Liver (tissue), 9 donors: Measurements from ENCODE around the gene LRRC7. TPM values are rescaled to one million over a fixed set of nuclear protein-coding genes. Genes with fewer than 3 reads are reported as not detected.

ENCODE experiments used
- DNase-seq: peaks from one replicate; pipeline ENCODE4 v3.0.0-alpha.2; 2017; ENCODE audit warnings: low spot score
- H3K27ac ChIP-seq, 2 donors: one replicate each; pipeline ENCODE4 v1.7.0; 2013; ENCODE audit warnings: inconsistent platforms in 2 of 2, low read length in 2 of 2, control low read depth in 1 of 2, low read depth in 1 of 2, mild to moderate bottlenecking in 1 of 2
- H3K27me3 ChIP-seq, 4 donors: one replicate each; pipeline versions ENCODE4 v1.6.1 to v1.7.0; 2013; ENCODE audit warnings: low read length in 3 of 4, inconsistent platforms in 1 of 4, mild to moderate bottlenecking in 1 of 4, moderate library complexity in 1 of 4; ENCODE audit not compliant: control insufficient read depth in 4 of 4, insufficient read depth in 4 of 4
- H3K36me3 ChIP-seq, 4 donors: one replicate each; pipeline versions ENCODE4 v1.6.1 to v1.7.0; 2013; ENCODE audit warnings: low read length in 3 of 4, mild to moderate bottlenecking in 3 of 4, low read depth in 1 of 4, moderate library complexity in 1 of 4; ENCODE audit not compliant: control insufficient read depth in 4 of 4, insufficient read depth in 3 of 4
- H3K4me1 ChIP-seq, 4 donors: one replicate each; pipeline versions ENCODE4 v1.6.1 to v1.7.0; 2013; ENCODE audit warnings: low read length in 3 of 4, mild to moderate bottlenecking in 3 of 4, moderate library complexity in 1 of 4; ENCODE audit not compliant: control insufficient read depth in 4 of 4, insufficient read depth in 4 of 4
- H3K4me3 ChIP-seq, 3 donors: one replicate each; pipeline versions ENCODE4 v1.6.1 to v1.7.0; 2013; ENCODE audit warnings: low read length in 3 of 3, control low read depth in 1 of 3, low read depth in 1 of 3, mild to moderate bottlenecking in 1 of 3
- H3K9ac ChIP-seq, 2 donors: one replicate each; pipeline ENCODE4 v1.7.0; 2013; ENCODE audit warnings: low read length in 2 of 2, mild to moderate bottlenecking in 2 of 2, moderate library complexity in 2 of 2, control low read depth in 1 of 2, low read depth in 1 of 2
- H3K9me3 ChIP-seq, 4 donors: one replicate each; pipeline versions ENCODE4 v1.6.1 to v1.7.0; 2013; ENCODE audit warnings: low read length in 3 of 4; ENCODE audit not compliant: control insufficient read depth in 4 of 4
- EGR1 ChIP-seq, 2 donors: IDR thresholded peaks; 2 replicates each; pipeline ENCODE4 v1.6.1; 2016 to 2018; ENCODE audit warnings: antibody characterized with exemption in 2 of 2, low read depth in 2 of 2
- FOXA1 ChIP-seq: IDR thresholded peaks from 2 replicates; pipeline ENCODE4 v1.6.1; 2016; ENCODE audit warnings: antibody characterized with exemption
- FOXA2 ChIP-seq: IDR thresholded peaks from 2 replicates; pipeline ENCODE4 v1.6.1; 2016; ENCODE audit warnings: antibody characterized with exemption
- GABPA ChIP-seq, 2 donors: IDR thresholded peaks in 1 of 2; conservative IDR thresholded peaks in 1 of 2; 2 replicates each; pipeline ENCODE4 v1.6.1; 2016; ENCODE audit warnings: antibody characterized with exemption in 2 of 2, mild to moderate bottlenecking in 1 of 2, moderate library complexity in 1 of 2
- HNF4A ChIP-seq, 2 donors: conservative IDR thresholded peaks; 2 replicates each; pipeline ENCODE4 v1.6.1; 2016; ENCODE audit warnings: antibody characterized with exemption in 2 of 2, mild to moderate bottlenecking in 2 of 2
- HNF4G ChIP-seq: IDR thresholded peaks from 2 replicates; pipeline ENCODE4 v1.6.1; 2016; ENCODE audit warnings: antibody characterized with exemption
- NR2F2 ChIP-seq: IDR thresholded peaks from 2 replicates; pipeline ENCODE4 v1.6.1; 2016; ENCODE audit warnings: antibody characterized with exemption
- RAD21 ChIP-seq, 2 donors: IDR thresholded peaks; 2 replicates each; pipeline ENCODE4 v1.6.1; 2016; ENCODE audit warnings: antibody characterized with exemption in 2 of 2, mild to moderate bottlenecking in 2 of 2
- RXRA ChIP-seq, 2 donors: IDR thresholded peaks; 2 replicates each; pipeline ENCODE4 v1.6.1; 2017 to 2018; ENCODE audit warnings: antibody characterized with exemption in 2 of 2, mild to moderate bottlenecking in 1 of 2
- TAF1 ChIP-seq: conservative IDR thresholded peaks from 2 replicates; pipeline ENCODE4 v1.6.1; 2016; ENCODE audit warnings: antibody characterized with exemption, mild to moderate bottlenecking
- YY1 ChIP-seq: IDR thresholded peaks from 2 replicates; pipeline ENCODE4 v1.6.1; 2016; ENCODE audit warnings: antibody characterized with exemption, mild to moderate bottlenecking
- WGBS: extraction: QIAGEN DNeasy Blood & Tissue Kit; methylation state at CpG from one replicate; pipeline ENCODE4 v1.1.7; 2013; 5-methylcytosine and 5-hydroxymethylcytosine counted together
- polyA plus RNA-seq, 2 donors: library from polyadenylated mRNA; stranded (reverse) in 1 of 2; unstranded in 1 of 2; fragments of 200-250 nt in 1 of 2; fragments of >200 nt in 1 of 2; fragmentation: Nextera tagmentation in 1 of 2; extraction: Ambion mirVana in 1 of 2; gene quantifications; one replicate each; pipeline versions ENCODE4 v1.2.1 to v1.2.3, GENCODE V29; 2013 to 2015
- total RNA-seq, 2 donors: library from RNA; depleted of rRNA; stranded (reverse); fragments of >200 nt; gene quantifications; one replicate each; pipeline ENCODE4 v1.2.3, GENCODE V29; 2014
- TF ChIP-seq, protein P1 (sequence below): IDR thresholded peaks from 2 replicates; pipeline ENCODE4 v1.6.1; 2016; ENCODE audit warnings: antibody characterized with exemption
- TF ChIP-seq, protein P2 (sequence below): fragments of 150-350 bp; IDR thresholded peaks from 2 replicates; pipeline ENCODE4 v1.5.1; 2017; ENCODE audit warnings: improper control_type of control experiment, low read depth, low read length; ENCODE audit not compliant: missing input control
- TF ChIP-seq, protein P3 (sequence below): IDR thresholded peaks from 2 replicates; pipeline ENCODE4 v1.6.1; 2016; ENCODE audit warnings: antibody characterized with exemption, mild to moderate bottlenecking
- donor health status: healthy.
- donor health status: healthy.
- donor health status: healthy.
- donor health status: healthy.
- donor health status: healthy.

LRRC7 gene
- total and polyA plus RNA-seq, 4 donors = 0.08 to 1.1 (median 0.67) TPM

DNA sequence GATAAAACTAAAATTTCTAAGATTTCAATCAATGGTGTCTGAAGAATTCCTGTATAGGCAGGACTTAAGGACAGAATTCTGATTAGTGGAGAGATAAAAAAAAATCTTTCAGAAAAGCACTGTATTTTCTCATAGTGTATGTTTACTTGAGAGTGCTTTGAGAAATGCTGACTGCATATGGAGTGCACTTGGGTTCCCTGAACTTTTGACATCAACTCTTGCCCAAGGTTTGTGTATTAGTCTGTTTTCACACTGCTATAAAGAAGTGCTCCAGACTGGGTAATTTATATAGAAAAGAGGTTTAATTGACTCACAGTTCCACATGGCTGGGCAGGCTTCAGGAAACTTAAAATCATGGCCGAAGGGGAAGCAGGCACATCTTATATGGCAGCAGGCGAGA, 362.7 kb downstream of the LRRC7 start:
- no peak for DNase-seq
- H3K36me3 ChIP-seq = no peaks in the 10 kb centered on the region
- H3K4me1 ChIP-seq = no peaks in the 10 kb centered on the region
- TF ChIP-seq HNF4G = no peak
- TF ChIP-seq, protein P1, sequence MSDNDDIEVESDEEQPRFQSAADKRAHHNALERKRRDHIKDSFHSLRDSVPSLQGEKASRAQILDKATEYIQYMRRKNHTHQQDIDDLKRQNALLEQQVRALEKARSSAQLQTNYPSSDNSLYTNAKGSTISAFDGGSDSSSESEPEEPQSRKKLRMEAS = no peak
- no peak for TF ChIP-seq FOXA1
- TF ChIP-seq FOXA2 = no peak
- no peak for TF ChIP-seq RXRA (IDR thresholded peaks at IDR 0.05)
- TF ChIP-seq, protein P2, sequence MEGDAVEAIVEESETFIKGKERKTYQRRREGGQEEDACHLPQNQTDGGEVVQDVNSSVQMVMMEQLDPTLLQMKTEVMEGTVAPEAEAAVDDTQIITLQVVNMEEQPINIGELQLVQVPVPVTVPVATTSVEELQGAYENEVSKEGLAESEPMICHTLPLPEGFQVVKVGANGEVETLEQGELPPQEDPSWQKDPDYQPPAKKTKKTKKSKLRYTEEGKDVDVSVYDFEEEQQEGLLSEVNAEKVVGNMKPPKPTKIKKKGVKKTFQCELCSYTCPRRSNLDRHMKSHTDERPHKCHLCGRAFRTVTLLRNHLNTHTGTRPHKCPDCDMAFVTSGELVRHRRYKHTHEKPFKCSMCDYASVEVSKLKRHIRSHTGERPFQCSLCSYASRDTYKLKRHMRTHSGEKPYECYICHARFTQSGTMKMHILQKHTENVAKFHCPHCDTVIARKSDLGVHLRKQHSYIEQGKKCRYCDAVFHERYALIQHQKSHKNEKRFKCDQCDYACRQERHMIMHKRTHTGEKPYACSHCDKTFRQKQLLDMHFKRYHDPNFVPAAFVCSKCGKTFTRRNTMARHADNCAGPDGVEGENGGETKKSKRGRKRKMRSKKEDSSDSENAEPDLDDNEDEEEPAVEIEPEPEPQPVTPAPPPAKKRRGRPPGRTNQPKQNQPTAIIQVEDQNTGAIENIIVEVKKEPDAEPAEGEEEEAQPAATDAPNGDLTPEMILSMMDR = no peak
- TF ChIP-seq, protein P3, sequence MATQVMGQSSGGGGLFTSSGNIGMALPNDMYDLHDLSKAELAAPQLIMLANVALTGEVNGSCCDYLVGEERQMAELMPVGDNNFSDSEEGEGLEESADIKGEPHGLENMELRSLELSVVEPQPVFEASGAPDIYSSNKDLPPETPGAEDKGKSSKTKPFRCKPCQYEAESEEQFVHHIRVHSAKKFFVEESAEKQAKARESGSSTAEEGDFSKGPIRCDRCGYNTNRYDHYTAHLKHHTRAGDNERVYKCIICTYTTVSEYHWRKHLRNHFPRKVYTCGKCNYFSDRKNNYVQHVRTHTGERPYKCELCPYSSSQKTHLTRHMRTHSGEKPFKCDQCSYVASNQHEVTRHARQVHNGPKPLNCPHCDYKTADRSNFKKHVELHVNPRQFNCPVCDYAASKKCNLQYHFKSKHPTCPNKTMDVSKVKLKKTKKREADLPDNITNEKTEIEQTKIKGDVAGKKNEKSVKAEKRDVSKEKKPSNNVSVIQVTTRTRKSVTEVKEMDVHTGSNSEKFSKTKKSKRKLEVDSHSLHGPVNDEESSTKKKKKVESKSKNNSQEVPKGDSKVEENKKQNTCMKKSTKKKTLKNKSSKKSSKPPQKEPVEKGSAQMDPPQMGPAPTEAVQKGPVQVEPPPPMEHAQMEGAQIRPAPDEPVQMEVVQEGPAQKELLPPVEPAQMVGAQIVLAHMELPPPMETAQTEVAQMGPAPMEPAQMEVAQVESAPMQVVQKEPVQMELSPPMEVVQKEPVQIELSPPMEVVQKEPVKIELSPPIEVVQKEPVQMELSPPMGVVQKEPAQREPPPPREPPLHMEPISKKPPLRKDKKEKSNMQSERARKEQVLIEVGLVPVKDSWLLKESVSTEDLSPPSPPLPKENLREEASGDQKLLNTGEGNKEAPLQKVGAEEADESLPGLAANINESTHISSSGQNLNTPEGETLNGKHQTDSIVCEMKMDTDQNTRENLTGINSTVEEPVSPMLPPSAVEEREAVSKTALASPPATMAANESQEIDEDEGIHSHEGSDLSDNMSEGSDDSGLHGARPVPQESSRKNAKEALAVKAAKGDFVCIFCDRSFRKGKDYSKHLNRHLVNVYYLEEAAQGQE = no peak
- 87% methylated on average over 2 of the region's 2 CpGs for WGBS
- no peaks in the 10 kb centered on the region for H3K27me3 ChIP-seq
- H3K9me3 ChIP-seq = no peaks in the 10 kb centered on the region
- H3K27ac ChIP-seq = no peak overlapping the region
- H3K4me3 ChIP-seq = no peak overlapping the region
- H3K9ac ChIP-seq = no peak overlapping the region

DNA sequence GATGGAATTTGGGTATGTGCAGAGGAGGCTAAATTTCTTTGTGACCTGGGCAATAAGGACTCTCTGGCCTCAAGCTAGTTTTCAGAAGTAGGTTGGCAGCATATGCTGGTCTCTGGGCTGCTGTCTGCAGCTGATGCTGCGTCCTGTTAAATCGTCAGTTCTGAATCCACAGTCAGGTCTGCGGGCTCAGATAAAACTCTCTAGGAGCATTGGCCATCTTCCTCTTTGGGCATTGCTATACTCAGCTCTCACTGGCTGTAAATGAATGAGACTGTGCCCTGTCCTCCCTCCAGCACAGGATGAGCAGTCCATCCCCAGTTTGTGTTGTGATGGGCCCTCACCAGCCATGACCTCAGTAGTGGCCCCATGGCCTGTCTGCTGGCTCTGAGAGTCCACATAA, 365.0 kb downstream of the LRRC7 start:
- 76% methylated on average over 3 of the region's 3 CpGs for WGBS
- Histone ChIP-seq H3K9me3 (no peaks in the 10 kb centered on the region), H3K36me3 (no peaks in the 10 kb centered on the region), H3K4me3 (no peak overlapping the region), H3K9ac (no peak overlapping the region), H3K27me3 (no peaks in the 10 kb centered on the region), H3K4me1 (no peaks in the 10 kb centered on the region), H3K27ac (no peak overlapping the region)
- TF ChIP-seq, protein P1 = no peak
- TF ChIP-seq RAD21 (IDR thresholded peaks at IDR 0.05) (no peak), NR2F2 (no peak), EGR1 (IDR thresholded peaks at IDR 0.05; ENCODE audit: low read depth in 2 of 2) (no peak), HNF4A (conservative IDR thresholded peaks at IDR 0.05) (no peak), TAF1 (no peak), GABPA (IDR thresholded peaks at IDR 0.05 in 1 of 2, conservative IDR thresholded peaks at IDR 0.05 in 1 of 2) (no peak), HNF4G (no peak), YY1 (no peak)
- DNase-seq = no peak
